HepG2 (cell line): Measurements from ENCODE around the gene ARHGAP23. TPM values are rescaled to one million over a fixed set of nuclear protein-coding genes. Genes with fewer than 3 reads are reported as not detected.
"Not testable (repeated sequence)": the region's sequence is repeated elsewhere in the genome, so short reads cannot be mapped to it uniquely, and the experiment has no call there.

Experiments used
- ATAC-seq: fragments of 200-7000 bp; cut with Tn5 transposase; 3 replicates; pipeline ENCODE4 v1.9.1; 2020; ENCODE audit warnings: mild to moderate bottlenecking, moderate library complexity
- BruUV-seq: library from RNA; stranded (reverse); fragments of 400-500 nt; replicated peaks from 2 replicates; lab custom pipeline; 2021; lab: Mats Ljungman, UMichigan
- CTCF ChIA-PET: fragments of 300-600 bp; formaldehyde crosslinking; extraction: SDS; loops from one replicate; lab custom pipeline; 2021; ENCODE audit warnings: low total read pairs, inconsistent platforms, low intra/inter-chr PET ratio; lab: Yijun Ruan, JAX
- POLR2A ChIA-PET: fragments of 350-600 bp; sonication (Branson Sonifier 250); formaldehyde crosslinking; loops from one replicate; lab custom pipeline; 2020; ENCODE audit warnings: antibody characterized with exemption, inconsistent platforms; lab: Yijun Ruan, JAX
- DNase-seq: peaks from one replicate; pipeline ENCODE4 v3.0.0-alpha.2; 2015; ENCODE audit warnings: low spot score
- FAIRE-seq: peaks from 3 replicates; lab custom pipeline; 2011; peaks lifted over from hg19 to GRCh38; lab: Jason Lieb, UNC
- H2AFZ ChIP-seq: one replicate; pipeline ENCODE4 v1.6.1; 2011; ENCODE audit warnings: low read length, inconsistent platforms
- H3K27ac ChIP-seq: fragments of 300-600 bp; 3 replicates; pipeline ENCODE4 v1.8.0; 2011; ENCODE audit warnings: mixed run types, mild to moderate bottlenecking, mixed read lengths, low read length, inconsistent platforms; ENCODE audit not compliant: insufficient read depth; ENCODE audit errors: extremely low read length
- H3K27me3 ChIP-seq, 2 experiments: fragments of 200-600 bp in 1 of 2; 2 replicates in 1 of 2; 3 replicates in 1 of 2; pipeline versions ENCODE4 v1.6.0 to v1.8.0; 2011; ENCODE audit warnings: low read length in 2 of 2, mild to moderate bottlenecking in 2 of 2, moderate library complexity in 2 of 2, inconsistent platforms in 1 of 2; ENCODE audit not compliant: insufficient read depth in 2 of 2, control insufficient read depth in 1 of 2
- H3K36me3 ChIP-seq, 2 experiments: fragments of 200-600 bp in 1 of 2; replicated peaks in 1 of 2; 2 replicates in 1 of 2; 3 replicates in 1 of 2; pipeline versions ENCODE4 v1.5.1 to v1.8.0; 2011; ENCODE audit warnings: low read length in 2 of 2, inconsistent platforms in 1 of 2; ENCODE audit not compliant: insufficient read depth in 2 of 2, control insufficient read depth in 1 of 2
- H3K4me1 ChIP-seq: 2 replicates; pipeline ENCODE4 v1.5.1; 2012; ENCODE audit warnings: low read length, inconsistent platforms; ENCODE audit not compliant: insufficient read depth
- H3K4me2 ChIP-seq: 2 replicates; pipeline ENCODE4 v1.6.0; 2011; ENCODE audit warnings: low read depth, low read length, inconsistent platforms
- H3K4me3 ChIP-seq, 3 experiments: fragments of 200-600 bp in 1 of 3; sonication (generic), shearing (Covaris generic) in 1 of 3; replicated peaks in 1 of 3; 2 replicates each; pipeline ENCODE4 v1.5.1; 2011 to 2016; ENCODE audit warnings: low read length in 3 of 3, inconsistent platforms in 2 of 3, low read depth in 2 of 3, mild to moderate bottlenecking in 2 of 3, control low read depth in 1 of 3, mixed read lengths in 1 of 3; ENCODE audit not compliant: insufficient read depth in 1 of 3
- H3K79me2 ChIP-seq: one replicate; pipeline ENCODE4 v1.6.1; 2011; ENCODE audit warnings: low read length, inconsistent platforms; ENCODE audit not compliant: insufficient read depth
- H3K9ac ChIP-seq: 2 replicates; pipeline ENCODE4 v1.6.0; 2011; ENCODE audit warnings: mild to moderate bottlenecking, low read depth, low read length, inconsistent platforms; ENCODE audit not compliant: insufficient read depth
- H3K9me3 ChIP-seq: 2 replicates; pipeline ENCODE4 v1.5.1; 2012; ENCODE audit warnings: mild to moderate bottlenecking, low read length
- H4K20me1 ChIP-seq: 2 replicates; pipeline ENCODE4 v1.6.0; 2011; ENCODE audit warnings: inconsistent platforms, mild to moderate bottlenecking, low read length, moderate library complexity; ENCODE audit not compliant: insufficient read depth
- POLR2A ChIP-seq, 2 experiments: IDR thresholded peaks; 2 replicates each; pipeline ENCODE4 v1.6.1; 2011; ENCODE audit warnings: low read depth in 2 of 2, low read length in 2 of 2, mild to moderate bottlenecking in 1 of 2, moderate library complexity in 1 of 2; ENCODE audit not compliant: insufficient read depth in 1 of 2
- ZGPAT ChIP-seq: IDR thresholded peaks from 2 replicates; pipeline ENCODE4 v1.6.1; 2016; ENCODE audit warnings: mild to moderate bottlenecking
- WGBS: methylation state at CpG from one replicate; pipeline ENCODE4 v1.1.6; 2017; ENCODE audit warnings: low lambda C conversion rate; 5-methylcytosine and 5-hydroxymethylcytosine counted together
- in situ Hi-C: cut with HindIII; loops from 2 replicates; pipeline ENCODE4 v1.10.0; 2017; ENCODE audit warnings: low pct_unique_long_range_greater_than_20kb; ENCODE audit not compliant: extremely low pct_ligation_motif_present
- intact Hi-C: fragments of 100-400 bp; cut with micrococcal nuclease; formaldehyde crosslinking; loops from one replicate; pipeline ENCODE4 v1.10.0; 2022; ENCODE audit not compliant: unreplicated experiment
- polyA plus RNA-seq, 8 experiments: library from polyadenylated mRNA; depleted of rRNA in 3 of 8; stranded (reverse) in 7 of 8; unstranded in 1 of 8; fragments of >200 nt; fragmentation: Illumina TruSeq in 4 of 8; extraction: Trizol in 4 of 8; gene quantifications; 2 replicates each; pipeline versions ENCODE4 v1.2.1 to v1.2.3, GENCODE V29; 2011 to 2016; ENCODE audit warnings: low read depth in 4 of 8, missing spikeins in 1 of 8, mixed read lengths in 1 of 8; ENCODE audit not compliant: insufficient read depth in 1 of 8
- total RNA-seq, 5 experiments: library from RNA; depleted of rRNA; stranded (reverse); fragments of >200 nt; fragmentation: Illumina TruSeq; extraction: Trizol; gene quantifications; 2 replicates each; pipeline ENCODE4 v1.2.3, GENCODE V29; 2016; ENCODE audit warnings: low read depth in 1 of 5

The ARHGAP23 gene
- total and polyA plus RNA-seq, 2 of the 13 experiments (the other 11 are each of a cell fraction or from before 2014, with no cell fraction given) = 0.03 TPM; not detected in 1

- TF ChIP-seq ZGPAT (CRISPR knock-in tag) = no peak
Measured at GRCh38 chr17:38485146-38485468, 56.8 kb downstream of the ARHGAP23 start (continued).

- BruUV-seq, FAIRE-seq, H3K4me1 ChIP-seq, H3K79me2 ChIP-seq, H3K27ac ChIP-seq, H3K4me2 ChIP-seq, H2AFZ ChIP-seq, H3K9me3 ChIP-seq, H3K4me3 ChIP-seq, DNase-seq, ATAC-seq, H3K36me3 ChIP-seq, H3K9ac ChIP-seq, H4K20me1 ChIP-seq, POLR2A ChIA-PET, in situ Hi-C loops: not testable (repeated sequence)
- H3K27me3 ChIP-seq = peaks cover 7 to 41% of the 10 kb centered on the region in 2 experiments; a peak in 4 of 5 replicates
- CTCF ChIA-PET = interaction anchor here (1.4 to 3.9 kb wide), 2 partner anchors 41 to 62 kb away, joined by 9 to 21 read pairs; no protein-coding TSS in a partner anchor
- TF ChIP-seq POLR2A (IDR thresholded peaks at IDR 0.05; ENCODE audit: insufficient read depth in 1 of 2, low read depth in 2 of 2, low read length in 2 of 2) = 0 out of 4 replicates have a peak, but pooled peaks of 1 of the 2 experiments have one; percentile 16
- intact Hi-C loops = loop anchor here (2.0 to 5.0 kb wide), 3 partner anchors 41 to 138 kb away; no protein-coding TSS in a partner anchor
- WGBS = 24% methylated on average over 13 of the region's 13 CpGs
Measured at GRCh38 chr17:38485681-38486298, 57.5 kb downstream of the ARHGAP23 start.

- BruUV-seq, H2AFZ ChIP-seq, H3K4me3 ChIP-seq, H4K20me1 ChIP-seq, H3K79me2 ChIP-seq, DNase-seq, H3K4me1 ChIP-seq, H3K9me3 ChIP-seq, H3K9ac ChIP-seq, FAIRE-seq, H3K4me2 ChIP-seq, POLR2A ChIA-PET, H3K36me3 ChIP-seq, H3K27ac ChIP-seq, ATAC-seq, CTCF ChIA-PET: not testable (repeated sequence)
- intact Hi-C loops (loop anchor here (5.0 kb wide), 1 partner anchor 142 kb away; no protein-coding TSS in a partner anchor), in situ Hi-C loops (loop anchor here (5.0 kb wide), 2 partner anchors 152 to 178 kb away; no protein-coding TSS in a partner anchor)
- peaks cover 7 to 48% of the 10 kb centered on the region in 2 experiments for H3K27me3 ChIP-seq
- 32% methylated on average over 14 of the region's 17 CpGs for WGBS
Measured at GRCh38 chr17:38489774-38490173, 61.5 kb downstream of the ARHGAP23 start.

- CTCF ChIA-PET = interaction anchor here (0.7 to 2.7 kb wide), 7 partner anchors 16 to 175 kb away, joined by 3 to 53 read pairs (median 6); no protein-coding TSS in a partner anchor
- H2AFZ ChIP-seq, H3K36me3 ChIP-seq, DNase-seq, POLR2A ChIA-PET, H3K79me2 ChIP-seq, BruUV-seq, H4K20me1 ChIP-seq, H3K9ac ChIP-seq, H3K4me3 ChIP-seq, H3K4me1 ChIP-seq, FAIRE-seq, H3K4me2 ChIP-seq, H3K27ac ChIP-seq, ATAC-seq, H3K9me3 ChIP-seq: not testable (repeated sequence)
- H3K27me3 ChIP-seq = peaks cover 5 to 37% of the 10 kb centered on the region in 2 experiments
- in situ Hi-C loops = loop anchor here (5.0 kb wide), 2 partner anchors 154 to 176 kb away; no protein-coding TSS in a partner anchor
- WGBS = 55% methylated on average over 16 of the region's 19 CpGs
- intact Hi-C loops = loop anchor here (1.0 to 2.0 kb wide), 3 partner anchors 18 to 176 kb away; no protein-coding TSS in a partner anchor
Measured at GRCh38 chr17:38491346-38492066, 63.2 kb downstream of the ARHGAP23 start.
